Measurements from ENCODE around the gene FOXL2. TPM values are rescaled to one million over a fixed set of nuclear protein-coding genes. Genes with fewer than 3 reads are reported as not detected.

FOXL2 gene
- total and polyA plus RNA-seq, 10 of the 15 experiments (the other 5 are each of a cell fraction or from before 2014, with no cell fraction given), result not detected

DNA sequence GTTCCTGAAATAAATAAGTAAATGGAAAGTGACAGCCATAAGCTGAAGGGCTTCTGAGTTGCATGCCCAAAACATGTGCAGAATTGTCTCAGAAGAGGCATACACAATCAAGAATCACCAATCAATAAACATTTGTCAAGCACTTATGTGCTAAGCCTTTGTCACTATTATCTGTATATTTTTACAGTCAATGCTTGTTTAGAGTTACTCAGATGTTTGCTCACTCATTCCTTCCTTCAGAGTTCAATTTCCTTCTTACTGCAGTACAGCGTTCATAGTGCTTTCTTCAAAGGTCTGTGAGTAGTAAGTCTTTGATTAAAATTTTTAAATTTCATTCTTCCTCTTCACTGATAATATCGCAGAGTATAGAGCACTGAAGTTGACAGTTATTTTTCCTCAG, 17.3 kb upstream of the FOXL2 start:
- FAIRE-seq, result no peak
- Histone ChIP-seq H3K4me3 (no peak overlapping the region), H3K27ac (ENCODE audit: control insufficient read depth, insufficient read depth) (no peak overlapping the region), H3K79me2 (ENCODE audit: control insufficient read depth, insufficient read depth, low read length) (no peaks in the 10 kb centered on the region), H4K20me1 (ENCODE audit: control insufficient read depth, insufficient read depth) (no peaks in the 10 kb centered on the region), H3K9me3 (replicated peaks; ENCODE audit: control insufficient read depth, insufficient read depth, low read length) (no peaks in the 10 kb centered on the region; the same call in 2 of the 3 replicates), H3K36me3 (ENCODE audit: control insufficient read depth in 2 of 2, insufficient read depth in 2 of 2, low read length in 1 of 2) (no peaks in the 10 kb centered on the region), H2AFZ (ENCODE audit: control insufficient read depth, low read depth, low read length) (no peak overlapping the region), H3K4me1 (ENCODE audit: control insufficient read depth, insufficient read depth, low read length) (no peaks in the 10 kb centered on the region), H3K9ac (ENCODE audit: control insufficient read depth, insufficient read depth, low read length) (no peak overlapping the region), H3K4me2 (ENCODE audit: control insufficient read depth, insufficient read depth) (no peak overlapping the region), H3K27me3 (replicated peaks in 1 of 2; ENCODE audit: control insufficient read depth in 2 of 2, insufficient read depth in 2 of 2, low read length in 1 of 2) (peaks cover 0 to 2% of the 10 kb centered on the region in 2 experiments; a peak in 2 of 4 replicates)
- SMC1A ChIA-PET (ENCODE audit: uncharacterized antibody, unreplicated experiment), result no interaction called here
- ATAC-seq, result no peak
- intact Hi-C loops (cut with micrococcal nuclease; ENCODE audit: unreplicated experiment), result no loop called here
- POLR2A ChIA-PET, result no interaction called here
- in situ Hi-C loops (cut with MboI), result no loop called here
- no peak for TF ChIP-seq NR2F1 (conservative IDR thresholded peaks at IDR 0.05)
- TF ChIP-seq NFYB (IDR thresholded peaks at IDR 0.05; ENCODE audit: insufficient read depth, low read depth, low read length), result no peak
- TF ChIP-seq, protein P1, sequence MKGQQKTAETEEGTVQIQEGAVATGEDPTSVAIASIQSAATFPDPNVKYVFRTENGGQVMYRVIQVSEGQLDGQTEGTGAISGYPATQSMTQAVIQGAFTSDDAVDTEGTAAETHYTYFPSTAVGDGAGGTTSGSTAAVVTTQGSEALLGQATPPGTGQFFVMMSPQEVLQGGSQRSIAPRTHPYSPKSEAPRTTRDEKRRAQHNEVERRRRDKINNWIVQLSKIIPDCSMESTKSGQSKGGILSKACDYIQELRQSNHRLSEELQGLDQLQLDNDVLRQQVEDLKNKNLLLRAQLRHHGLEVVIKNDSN (IDR thresholded peaks at IDR 0.05; ENCODE audit: borderline replicate concordance, extremely low read length, insufficient read depth, low read depth, low read length), result no peak
- TF ChIP-seq SUPT20H (IDR thresholded peaks at IDR 0.05; ENCODE audit: borderline replicate concordance, control insufficient read depth, low read depth, low read length), result no peak
- no peak for TF ChIP-seq IKZF2 (IDR thresholded peaks at IDR 0.05)
- TF ChIP-seq NFXL1 (IDR thresholded peaks at IDR 0.05; ENCODE audit: borderline replicate concordance), result no peak
- TF ChIP-seq HDAC6 (IDR thresholded peaks at IDR 0.05; ENCODE audit: unreplicated experiment), result no peak
- TF ChIP-seq CBX3 (IDR thresholded peaks at IDR 0.05; ENCODE audit: borderline replicate concordance, low read depth), result no peak
- no peak for TF ChIP-seq YBX1 (IDR thresholded peaks at IDR 0.05)
- TF ChIP-seq STAT3 (IDR thresholded peaks at IDR 0.05; ENCODE audit: low read depth, low read length), result no peak
- TF ChIP-seq GABPA (IDR thresholded peaks at IDR 0.05; ENCODE audit: low read depth), result no peak
- no peak for TF ChIP-seq ZSCAN29 (IDR thresholded peaks at IDR 0.05)
- no peak for TF ChIP-seq WRNIP1 (IDR thresholded peaks at IDR 0.05; ENCODE audit: borderline replicate concordance, low read depth, low read length)
- CTCF ChIA-PET, result no interaction called here
- BruUV-seq (replicated peaks), result no TSS peak
- WGBS (ENCODE audit: insufficient coverage, insufficient replicate concordance, low lambda C conversion rate, missing lambda C conversion rate), result 48% methylated on average over 2 of the region's 2 CpGs
- RAD21 ChIA-PET (ENCODE audit: unreplicated experiment), result no interaction called here
- DNase-seq (ENCODE audit: low read depth, low spot score), result no peak
